OCI-LY7 (cell line): ENCODE measurements around the gene SMC5. TPM values are rescaled to one million over a fixed set of nuclear protein-coding genes. Genes with fewer than 3 reads are reported as not detected.

Source experiments
- BruUV-seq: library from RNA; stranded (reverse); fragments of 400-500 nt; replicated peaks from 2 replicates; lab custom pipeline; 2021; lab: Mats Ljungman, UMichigan
- CTCF ChIA-PET: fragments of 300-600 bp; sonication (Branson Sonifier 250); formaldehyde crosslinking; loops from one replicate; lab custom pipeline; 2022; ENCODE audit warnings: antibody characterized with exemption; ENCODE audit not compliant: unreplicated experiment; lab: Charles Lee
- POLR2A ChIA-PET: fragments of 300-600 bp; sonication (Branson Sonifier 250); formaldehyde crosslinking; loops from one replicate; lab custom pipeline; 2022; ENCODE audit warnings: antibody characterized with exemption; lab: Charles Lee
- DNase-seq: peaks from one replicate; pipeline ENCODE4 v3.0.0-alpha.2; 2015; ENCODE audit warnings: low spot score
- H2AFZ ChIP-seq: fragments of 200-600 bp; sonication (generic), shearing (Covaris generic); 2 replicates; pipeline ENCODE4 v1.6.1; 2014; ENCODE audit warnings: mild to moderate bottlenecking, antibody characterized with exemption, low read length, moderate library complexity
- H3K27ac ChIP-seq: fragments of 200-600 bp; sonication (generic); 2 replicates; pipeline ENCODE4 v1.5.1; 2014; ENCODE audit warnings: mixed run types, low read depth, mild to moderate bottlenecking, moderate library complexity, low read length, inconsistent platforms; ENCODE audit not compliant: poor library complexity, severe bottlenecking
- H3K36me3 ChIP-seq: fragments of 200-600 bp; sonication (generic); 2 replicates; pipeline ENCODE4 v1.6.1; 2014; ENCODE audit warnings: mild to moderate bottlenecking, antibody characterized with exemption, low read length, moderate library complexity, mixed read lengths; ENCODE audit not compliant: insufficient read depth
- H3K4me1 ChIP-seq: fragments of 200-600 bp; sonication (generic); 2 replicates; pipeline ENCODE4 v1.5.1; 2014; ENCODE audit warnings: mild to moderate bottlenecking, low read length; ENCODE audit not compliant: insufficient read depth, poor library complexity, severe bottlenecking
- H3K4me2 ChIP-seq: fragments of 200-600 bp; sonication (generic); 2 replicates; pipeline ENCODE4 v1.6.1; 2014; ENCODE audit warnings: mild to moderate bottlenecking, low read length
- H3K4me3 ChIP-seq: fragments of 200-600 bp; sonication (generic); 2 replicates; pipeline ENCODE4 v1.5.1; 2014; ENCODE audit warnings: mild to moderate bottlenecking, low read depth, low read length; ENCODE audit not compliant: poor library complexity, severe bottlenecking
- H3K79me2 ChIP-seq: fragments of 200-600 bp; sonication (generic); 2 replicates; pipeline ENCODE4 v1.6.1; 2016; ENCODE audit warnings: low read depth, mild to moderate bottlenecking, low read length, moderate library complexity, mixed read lengths; ENCODE audit not compliant: insufficient read depth
- H3K9me2 ChIP-seq: fragments of 200-600 bp; sonication (generic); 2 replicates; pipeline ENCODE4 v1.6.1; 2016; ENCODE audit warnings: mild to moderate bottlenecking, low read length, mixed read lengths; ENCODE audit not compliant: insufficient read depth
- H3K9me3 ChIP-seq: fragments of 200-600 bp; sonication (generic); 2 replicates; pipeline ENCODE4 v1.6.1; 2014; ENCODE audit warnings: mild to moderate bottlenecking, mixed run types, low read length, mixed read lengths
- H4K20me1 ChIP-seq: fragments of 200-600 bp; sonication (generic); 2 replicates; pipeline ENCODE4 v1.6.1; 2014; ENCODE audit warnings: mild to moderate bottlenecking, antibody characterized with exemption, low read length, moderate library complexity, mixed read lengths; ENCODE audit not compliant: insufficient read depth
- CTCF ChIP-seq: fragments of 200-600 bp; sonication (generic); conservative IDR thresholded peaks from 2 replicates; pipeline ENCODE4 v1.5.1; 2014; ENCODE audit warnings: mild to moderate bottlenecking, antibody characterized with exemption, low read length, moderate library complexity, mixed read lengths
- EZH2phosphoT487 ChIP-seq: fragments of 200-600 bp; sonication (generic); IDR thresholded peaks from 2 replicates; pipeline ENCODE4 v1.6.1; 2018; ENCODE audit warnings: low read depth, borderline replicate concordance, mild to moderate bottlenecking, mixed run types, antibody characterized with exemption, low read length, moderate library complexity, mixed read lengths
- intact Hi-C: fragments of 100-400 bp; cut with micrococcal nuclease; formaldehyde crosslinking; loops from one replicate; pipeline ENCODE4 v1.10.0; 2022; ENCODE audit not compliant: unreplicated experiment
- total RNA-seq, 2 experiments: library from RNA; depleted of rRNA in 1 of 2; stranded (reverse); fragments of >200 nt in 1 of 2; shearing (Covaris generic) in 1 of 2; gene quantifications; 2 replicates each; pipeline ENCODE4 v1.2.3, GENCODE V29; 2014 to 2022

SMC5 gene
- total RNA-seq, 2 experiments from 2014 or later: 38.9 to 42.0 TPM

GRCh38 chr9:70228118-70228517, 30.7 kb upstream of the SMC5 start:
- Histone ChIP-seq H4K20me1 (no peaks in the 10 kb centered on the region), H3K4me2 (no peak overlapping the region), H3K9me3 (no peaks in the 10 kb centered on the region), H3K4me1 (no peaks in the 10 kb centered on the region), H3K36me3 (no peaks in the 10 kb centered on the region), H3K9me2 (no peaks in the 10 kb centered on the region), H3K4me3 (no peak overlapping the region), H2AFZ (no peak overlapping the region), H3K79me2 (no peaks in the 10 kb centered on the region), H3K27ac (no peak overlapping the region)
- CTCF ChIA-PET: no interaction called here
- DNase-seq: no peak
- POLR2A ChIA-PET: no interaction called here
- intact Hi-C loops: no loop called here
- TF ChIP-seq CTCF (no peak), EZH2phosphoT487 (no peak)
- BruUV-seq: no TSS peak

- POLR2A ChIA-PET: no interaction called here
- CTCF ChIA-PET: no interaction called here
- Histone ChIP-seq H3K79me2 (no peaks in the 10 kb centered on the region), H3K4me1 (no peaks in the 10 kb centered on the region), H2AFZ (no peak overlapping the region), H3K27ac (no peak overlapping the region), H3K9me2 (no peaks in the 10 kb centered on the region), H3K4me2 (no peak overlapping the region), H3K36me3 (no peaks in the 10 kb centered on the region), H3K4me3 (no peak overlapping the region), H4K20me1 (no peaks in the 10 kb centered on the region), H3K9me3 (no peaks in the 10 kb centered on the region)
- BruUV-seq: no TSS peak
- DNase-seq: no peak
- intact Hi-C loops: no loop called here
- TF ChIP-seq CTCF (no peak), EZH2phosphoT487 (no peak)
These were observed 30.2 kb upstream of the SMC5 start for GRCh38 chr9:70228611-70229010.

- intact Hi-C loops: no loop called here
- Histone ChIP-seq H3K27ac (no peak overlapping the region), H4K20me1 (no peaks in the 10 kb centered on the region), H3K36me3 (no peaks in the 10 kb centered on the region), H3K9me2 (no peaks in the 10 kb centered on the region), H3K9me3 (no peaks in the 10 kb centered on the region), H2AFZ (no peak overlapping the region), H3K79me2 (no peaks in the 10 kb centered on the region), H3K4me1 (no peaks in the 10 kb centered on the region), H3K4me3 (no peak overlapping the region), H3K4me2 (no peak overlapping the region)
- POLR2A ChIA-PET: interaction anchor here (0.7 kb wide), 1 partner anchor 48 kb away, joined by 4 read pairs; no protein-coding TSS in a partner anchor
- CTCF ChIA-PET: no interaction called here
- BruUV-seq: no TSS peak
- no peak for DNase-seq
- no peak for TF ChIP-seq EZH2phosphoT487
- no peak for TF ChIP-seq CTCF
These were observed 29.8 kb upstream of the SMC5 start for GRCh38 chr9:70229026-70229425.
